Body of pancreas (tissue), 4 donors: Measurements from ENCODE around the gene SHH. TPM values are rescaled to one million over a fixed set of nuclear protein-coding genes. Genes with fewer than 3 reads are reported as not detected.

Experiments used
- ATAC-seq: fragments of 150-250 bp; one replicate; pipeline ENCODE4 v1.9.1; 2016
- DNase-seq, 4 donors: peaks; one replicate each; pipeline ENCODE4 v3.0.0-alpha.2; 2019
- H3K27ac ChIP-seq, 4 donors: fragments of 200-600 bp; sonication (generic); 1 replicate in 3 of 4; 2 replicates in 1 of 4; pipeline versions ENCODE4 v1.5.1 to v1.6.1; 2016 to 2019; ENCODE audit warnings: mild to moderate bottlenecking in 1 of 4, mixed read lengths in 1 of 4, moderate library complexity in 1 of 4
- H3K27me3 ChIP-seq, 2 donors: fragments of 200-600 bp; sonication (generic); one replicate each; pipeline ENCODE4 v1.6.0; 2016; ENCODE audit warnings: mild to moderate bottlenecking in 1 of 2
- H3K36me3 ChIP-seq, 2 donors: fragments of 200-600 bp; sonication (generic); replicated peaks in 1 of 2; 2 replicates each; pipeline ENCODE4 v1.5.1; 2016; ENCODE audit warnings: low read depth in 2 of 2; ENCODE audit not compliant: insufficient read depth in 1 of 2
- H3K4me1 ChIP-seq: fragments of 200-600 bp; sonication (generic); one replicate; pipeline ENCODE4 v1.6.0; 2016
- H3K4me3 ChIP-seq, 2 donors: fragments of 200-600 bp; sonication (generic); 1 replicate in 1 of 2; 2 replicates in 1 of 2; pipeline ENCODE4 v1.5.1; 2016 to 2019
- H3K9me3 ChIP-seq, 3 donors: fragments of 200-600 bp; sonication (generic); 1 replicate in 2 of 3; 2 replicates in 1 of 3; pipeline ENCODE4 v1.5.1; 2016
- POLR2A ChIP-seq, 3 donors: fragments of 450-650 bp; IDR thresholded peaks; one replicate each; pipeline ENCODE4 v1.6.1; 2016; ENCODE audit warnings: antibody characterized with exemption in 3 of 3, mild to moderate bottlenecking in 2 of 3
- WGBS, 2 donors: methylation state at CpG; one replicate each; pipeline ENCODE4 v1.1.5; 2017; 5-methylcytosine and 5-hydroxymethylcytosine counted together
- intact Hi-C: fragments of 100-400 bp; cut with DNase I; formaldehyde crosslinking; loops from one replicate; pipeline ENCODE4 v1.15.1; 2023
- total RNA-seq, 2 donors: library from RNA; depleted of rRNA; stranded (reverse); fragments of >200 nt; gene quantifications; one replicate each; pipeline ENCODE4 v1.1.0, GENCODE V29; 2016
- TF ChIP-seq, protein P1 (sequence below), 7 experiments: fragments of 450-650 bp in 4 of 7; fragments of 200-600 bp in 3 of 7; sonication (generic) in 3 of 7; IDR thresholded peaks; one replicate each; pipeline ENCODE4 v1.5.1; 2016 to 2019; ENCODE audit warnings: antibody characterized with exemption in 7 of 7

SHH gene
- total RNA-seq, 2 donors from 2014 or later, result 0.33 to 0.78 TPM

- H3K36me3 ChIP-seq, result no peaks in the 10 kb centered on the region
- TF ChIP-seq, protein P1, sequence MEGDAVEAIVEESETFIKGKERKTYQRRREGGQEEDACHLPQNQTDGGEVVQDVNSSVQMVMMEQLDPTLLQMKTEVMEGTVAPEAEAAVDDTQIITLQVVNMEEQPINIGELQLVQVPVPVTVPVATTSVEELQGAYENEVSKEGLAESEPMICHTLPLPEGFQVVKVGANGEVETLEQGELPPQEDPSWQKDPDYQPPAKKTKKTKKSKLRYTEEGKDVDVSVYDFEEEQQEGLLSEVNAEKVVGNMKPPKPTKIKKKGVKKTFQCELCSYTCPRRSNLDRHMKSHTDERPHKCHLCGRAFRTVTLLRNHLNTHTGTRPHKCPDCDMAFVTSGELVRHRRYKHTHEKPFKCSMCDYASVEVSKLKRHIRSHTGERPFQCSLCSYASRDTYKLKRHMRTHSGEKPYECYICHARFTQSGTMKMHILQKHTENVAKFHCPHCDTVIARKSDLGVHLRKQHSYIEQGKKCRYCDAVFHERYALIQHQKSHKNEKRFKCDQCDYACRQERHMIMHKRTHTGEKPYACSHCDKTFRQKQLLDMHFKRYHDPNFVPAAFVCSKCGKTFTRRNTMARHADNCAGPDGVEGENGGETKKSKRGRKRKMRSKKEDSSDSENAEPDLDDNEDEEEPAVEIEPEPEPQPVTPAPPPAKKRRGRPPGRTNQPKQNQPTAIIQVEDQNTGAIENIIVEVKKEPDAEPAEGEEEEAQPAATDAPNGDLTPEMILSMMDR (IDR thresholded peaks at IDR 0.05), result no peak
- TF ChIP-seq POLR2A (IDR thresholded peaks at IDR 0.05), result no peak
- 58% methylated on average over 7 of the region's 7 CpGs; no CpG with 5 or more reads in 1 of the 2 donors for WGBS, 2 donors
- H3K9me3 ChIP-seq, result no peaks in the 10 kb centered on the region
- ATAC-seq (no peak), DNase-seq (no peak)
- intact Hi-C loops, result no loop called here
- H3K4me3 ChIP-seq, result no peak overlapping the region
- H3K4me1 ChIP-seq, result no peaks in the 10 kb centered on the region
- H3K27ac ChIP-seq, result no peak overlapping the region
- no peaks in the 10 kb centered on the region for H3K27me3 ChIP-seq
Measured at GRCh38 chr7:155832581-155832981, 20.3 kb upstream of the SHH start.

DNA sequence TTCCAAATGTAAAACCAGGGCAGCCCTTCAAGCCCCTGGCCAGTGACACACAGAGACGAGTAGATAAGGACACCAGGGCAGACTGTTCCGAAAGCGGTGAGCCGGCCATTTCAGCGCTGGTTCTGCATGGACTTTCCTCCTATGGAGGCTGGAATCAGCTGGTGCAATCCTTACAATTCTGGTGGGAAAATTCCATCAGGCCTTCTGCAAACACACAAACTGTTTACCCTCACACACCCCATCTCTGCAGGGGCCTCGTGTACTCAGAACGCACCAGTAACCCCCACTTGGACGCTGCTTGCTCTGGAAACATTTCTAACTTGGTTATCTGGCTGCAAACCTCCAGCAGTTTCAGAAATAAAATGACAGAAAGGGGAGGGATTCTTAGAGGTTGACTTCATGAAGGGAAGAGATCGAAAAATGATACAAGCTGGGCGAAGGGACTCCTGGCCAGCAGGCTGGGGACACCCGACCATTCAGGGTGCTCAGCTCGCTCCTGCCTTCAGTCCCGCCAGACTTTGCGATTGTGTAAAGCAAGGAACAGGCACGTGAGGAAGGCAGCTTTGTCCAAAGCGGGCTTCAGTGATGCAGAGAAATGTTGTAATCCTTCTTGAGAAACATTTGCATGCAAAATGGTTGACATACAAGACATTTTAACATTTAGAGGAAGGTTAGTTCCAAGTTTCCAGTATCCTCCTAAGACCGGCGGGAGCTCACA is 19.7 kb upstream of the SHH start:
- no peak overlapping the region for H3K4me3 ChIP-seq
- no peaks in the 10 kb centered on the region for H3K27me3 ChIP-seq
- no peak overlapping the region for H3K27ac ChIP-seq
- TF ChIP-seq, protein P1 (IDR thresholded peaks at IDR 0.05), result no peak
- TF ChIP-seq POLR2A (IDR thresholded peaks at IDR 0.05), result no peak
- ATAC-seq (no peak), DNase-seq (no peak)
- no peaks in the 10 kb centered on the region for H3K36me3 ChIP-seq
- intact Hi-C loops, result no loop called here
- H3K4me1 ChIP-seq, result no peaks in the 10 kb centered on the region
- no peaks in the 10 kb centered on the region for H3K9me3 ChIP-seq
- 47 to 48% methylated on average over 13 to 18 of the region's 18 CpGs for WGBS, 2 donors

- ATAC-seq, result no peak
- DNase-seq, result no peak
- Histone ChIP-seq H3K4me3 (no peak overlapping the region), H3K36me3 (no peaks in the 10 kb centered on the region), H3K4me1 (no peaks in the 10 kb centered on the region), H3K9me3 (no peaks in the 10 kb centered on the region), H3K27me3 (no peaks in the 10 kb centered on the region), H3K27ac (no peak overlapping the region)
- 70 to 74% methylated on average over 24 to 46 of the region's 46 CpGs for WGBS, 2 donors
- intact Hi-C loops, result no loop called here
- TF ChIP-seq POLR2A (IDR thresholded peaks at IDR 0.05), result no peak
- TF ChIP-seq, protein P1 (IDR thresholded peaks at IDR 0.05), result no peak
Measured at GRCh38 chr7:155830961-155831806, 18.9 kb upstream of the SHH start.

- 74 to 77% methylated on average over 6 to 17 of the region's 17 CpGs for WGBS, 2 donors
- no peaks in the 10 kb centered on the region for H3K36me3 ChIP-seq
- ATAC-seq, result no peak
- H3K9me3 ChIP-seq, result no peaks in the 10 kb centered on the region
- TF ChIP-seq, protein P1 (IDR thresholded peaks at IDR 0.05), result no peak
- TF ChIP-seq POLR2A (IDR thresholded peaks at IDR 0.05), result no peak
- no peaks in the 10 kb centered on the region for H3K4me1 ChIP-seq
- no peak overlapping the region for H3K27ac ChIP-seq
- intact Hi-C loops, result no loop called here
- DNase-seq, result no peak
- no peak overlapping the region for H3K4me3 ChIP-seq
- no peaks in the 10 kb centered on the region for H3K27me3 ChIP-seq
Measured at GRCh38 chr7:155829796-155830470, 17.7 kb upstream of the SHH start.
